Measurements from ENCODE around the gene ITIH3. TPM values are rescaled to one million over a fixed set of nuclear protein-coding genes. Genes with fewer than 3 reads are reported as not detected.

ITIH3 gene
- total RNA-seq, 1 experiment from 2014 or later: 0.67 TPM

DNA sequence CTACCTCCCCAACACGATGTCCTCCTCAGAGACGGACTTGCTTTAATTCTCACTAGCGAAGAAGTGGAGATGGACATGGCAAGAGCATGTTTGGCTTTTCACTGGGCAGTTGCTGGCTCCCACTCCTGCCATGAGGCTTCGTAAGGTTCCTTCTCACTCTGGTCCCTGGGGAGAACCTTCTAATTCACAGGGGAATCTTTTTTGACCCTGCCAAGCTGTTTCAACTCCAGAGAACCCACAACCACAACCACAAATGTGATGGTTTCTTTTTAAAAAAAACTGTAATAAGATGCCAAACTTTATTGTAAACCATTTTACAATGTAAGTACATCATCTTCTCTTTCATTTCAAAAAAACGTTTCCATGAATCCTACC, 41.9 kb downstream of the ITIH3 start:
- Histone ChIP-seq H3K9me3 (ENCODE audit: control insufficient read depth, insufficient read depth, low read depth, low read length) (no peaks in the 10 kb centered on the region), H3K36me3 (ENCODE audit: control insufficient read depth, insufficient read depth, low read length) (no peaks in the 10 kb centered on the region), H3K4me3 (ENCODE audit: low read depth in 2 of 2, low read length in 2 of 2) (no peak overlapping the region), H3K27ac (ENCODE audit: low read length) (no peak overlapping the region), H3K27me3 (ENCODE audit: control insufficient read depth, insufficient read depth, low read length) (no peaks in the 10 kb centered on the region), H3K4me1 (ENCODE audit: control insufficient read depth, insufficient read depth, low read length) (peaks cover 2% of the 10 kb centered on the region)
- no peak for DNase-seq (ENCODE audit: low read depth, low spot score)
- ATAC-seq: no peak
- no TSS peak for BruUV-seq (replicated peaks)
- ChIA-PET POLR2A (no interaction called here), CTCF (no interaction called here)
- in situ Hi-C loops (cut with HindIII; ENCODE audit: low pct_unique_long_range_greater_than_20kb, low sequenced_read_pairs) (no loop called here), intact Hi-C loops (cut with micrococcal nuclease; ENCODE audit: unreplicated experiment) (no loop called here)
- TF ChIP-seq, protein P1, sequence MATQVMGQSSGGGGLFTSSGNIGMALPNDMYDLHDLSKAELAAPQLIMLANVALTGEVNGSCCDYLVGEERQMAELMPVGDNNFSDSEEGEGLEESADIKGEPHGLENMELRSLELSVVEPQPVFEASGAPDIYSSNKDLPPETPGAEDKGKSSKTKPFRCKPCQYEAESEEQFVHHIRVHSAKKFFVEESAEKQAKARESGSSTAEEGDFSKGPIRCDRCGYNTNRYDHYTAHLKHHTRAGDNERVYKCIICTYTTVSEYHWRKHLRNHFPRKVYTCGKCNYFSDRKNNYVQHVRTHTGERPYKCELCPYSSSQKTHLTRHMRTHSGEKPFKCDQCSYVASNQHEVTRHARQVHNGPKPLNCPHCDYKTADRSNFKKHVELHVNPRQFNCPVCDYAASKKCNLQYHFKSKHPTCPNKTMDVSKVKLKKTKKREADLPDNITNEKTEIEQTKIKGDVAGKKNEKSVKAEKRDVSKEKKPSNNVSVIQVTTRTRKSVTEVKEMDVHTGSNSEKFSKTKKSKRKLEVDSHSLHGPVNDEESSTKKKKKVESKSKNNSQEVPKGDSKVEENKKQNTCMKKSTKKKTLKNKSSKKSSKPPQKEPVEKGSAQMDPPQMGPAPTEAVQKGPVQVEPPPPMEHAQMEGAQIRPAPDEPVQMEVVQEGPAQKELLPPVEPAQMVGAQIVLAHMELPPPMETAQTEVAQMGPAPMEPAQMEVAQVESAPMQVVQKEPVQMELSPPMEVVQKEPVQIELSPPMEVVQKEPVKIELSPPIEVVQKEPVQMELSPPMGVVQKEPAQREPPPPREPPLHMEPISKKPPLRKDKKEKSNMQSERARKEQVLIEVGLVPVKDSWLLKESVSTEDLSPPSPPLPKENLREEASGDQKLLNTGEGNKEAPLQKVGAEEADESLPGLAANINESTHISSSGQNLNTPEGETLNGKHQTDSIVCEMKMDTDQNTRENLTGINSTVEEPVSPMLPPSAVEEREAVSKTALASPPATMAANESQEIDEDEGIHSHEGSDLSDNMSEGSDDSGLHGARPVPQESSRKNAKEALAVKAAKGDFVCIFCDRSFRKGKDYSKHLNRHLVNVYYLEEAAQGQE (IDR thresholded peaks at IDR 0.05; ENCODE audit: insufficient read depth in 1 of 2, low read depth in 2 of 2, low read length in 1 of 2): no peak
- TF ChIP-seq POLR2AphosphoS5 (IDR thresholded peaks at IDR 0.05; ENCODE audit: low read depth, low read length): no peak
- TF ChIP-seq, protein P2, sequence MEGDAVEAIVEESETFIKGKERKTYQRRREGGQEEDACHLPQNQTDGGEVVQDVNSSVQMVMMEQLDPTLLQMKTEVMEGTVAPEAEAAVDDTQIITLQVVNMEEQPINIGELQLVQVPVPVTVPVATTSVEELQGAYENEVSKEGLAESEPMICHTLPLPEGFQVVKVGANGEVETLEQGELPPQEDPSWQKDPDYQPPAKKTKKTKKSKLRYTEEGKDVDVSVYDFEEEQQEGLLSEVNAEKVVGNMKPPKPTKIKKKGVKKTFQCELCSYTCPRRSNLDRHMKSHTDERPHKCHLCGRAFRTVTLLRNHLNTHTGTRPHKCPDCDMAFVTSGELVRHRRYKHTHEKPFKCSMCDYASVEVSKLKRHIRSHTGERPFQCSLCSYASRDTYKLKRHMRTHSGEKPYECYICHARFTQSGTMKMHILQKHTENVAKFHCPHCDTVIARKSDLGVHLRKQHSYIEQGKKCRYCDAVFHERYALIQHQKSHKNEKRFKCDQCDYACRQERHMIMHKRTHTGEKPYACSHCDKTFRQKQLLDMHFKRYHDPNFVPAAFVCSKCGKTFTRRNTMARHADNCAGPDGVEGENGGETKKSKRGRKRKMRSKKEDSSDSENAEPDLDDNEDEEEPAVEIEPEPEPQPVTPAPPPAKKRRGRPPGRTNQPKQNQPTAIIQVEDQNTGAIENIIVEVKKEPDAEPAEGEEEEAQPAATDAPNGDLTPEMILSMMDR (IDR thresholded peaks at IDR 0.05): no peak
- no peak for TF ChIP-seq SIN3A (IDR thresholded peaks at IDR 0.05; ENCODE audit: borderline replicate concordance, insufficient read depth, low read depth, low read length)
- TF ChIP-seq TCF7L2 (IDR thresholded peaks at IDR 0.05; ENCODE audit: low read depth, low read length): no peak

DNA sequence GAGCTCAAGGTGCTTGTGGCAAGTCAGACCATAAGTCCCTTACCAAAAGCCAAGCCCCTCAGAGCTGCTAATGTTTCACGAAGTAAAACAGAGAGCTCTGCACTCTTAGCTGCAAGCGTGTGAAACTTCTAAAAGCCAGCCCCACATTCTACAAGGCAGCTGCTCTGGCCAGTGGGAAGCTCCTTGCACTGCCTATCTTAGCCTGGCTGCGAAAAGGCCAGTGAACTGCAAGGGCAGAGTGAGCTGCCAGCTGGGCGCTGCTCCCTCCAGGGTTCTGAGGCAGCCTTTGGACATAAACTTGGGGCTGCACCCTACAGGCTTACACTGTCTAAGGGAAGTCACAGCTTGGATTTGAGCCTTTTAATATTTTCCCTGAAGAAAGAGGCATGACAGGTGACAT, 42.4 kb downstream of the ITIH3 start:
- H3K27me3 ChIP-seq (ENCODE audit: control insufficient read depth, insufficient read depth, low read length): no peaks in the 10 kb centered on the region
- no peak overlapping the region for H3K4me3 ChIP-seq (ENCODE audit: low read depth in 2 of 2, low read length in 2 of 2)
- no TSS peak for BruUV-seq (replicated peaks)
- in situ Hi-C loops (cut with HindIII; ENCODE audit: low pct_unique_long_range_greater_than_20kb, low sequenced_read_pairs) (no loop called here), intact Hi-C loops (cut with micrococcal nuclease; ENCODE audit: unreplicated experiment) (no loop called here)
- POLR2A ChIA-PET: no interaction called here
- no peaks in the 10 kb centered on the region for H3K9me3 ChIP-seq (ENCODE audit: control insufficient read depth, insufficient read depth, low read depth, low read length)
- H3K27ac ChIP-seq (ENCODE audit: low read length): no peak overlapping the region
- DNase-seq (ENCODE audit: low read depth, low spot score) (no peak), ATAC-seq (no peak)
- no peaks in the 10 kb centered on the region for H3K4me1 ChIP-seq (ENCODE audit: control insufficient read depth, insufficient read depth, low read length)
- H3K36me3 ChIP-seq (ENCODE audit: control insufficient read depth, insufficient read depth, low read length): no peaks in the 10 kb centered on the region
- TF ChIP-seq, protein P2 (IDR thresholded peaks at IDR 0.05): no peak
- TF ChIP-seq SIN3A (IDR thresholded peaks at IDR 0.05; ENCODE audit: borderline replicate concordance, insufficient read depth, low read depth, low read length) (no peak), POLR2AphosphoS5 (IDR thresholded peaks at IDR 0.05; ENCODE audit: low read depth, low read length) (no peak), TCF7L2 (IDR thresholded peaks at IDR 0.05; ENCODE audit: low read depth, low read length) (no peak)
- TF ChIP-seq, protein P1 (IDR thresholded peaks at IDR 0.05; ENCODE audit: insufficient read depth in 1 of 2, low read depth in 2 of 2, low read length in 1 of 2): no peak
- CTCF ChIA-PET: no interaction called here
